Right forelimb (tissue), 1 donor: ENCODE measurements around the gene EIF4A3.
"Not testable (repeated sequence)": the region's sequence is repeated elsewhere in the genome, so short reads cannot be mapped to it uniquely, and the experiment has no call there.

Source experiments
- DNase-seq: peaks from one replicate; pipeline ENCODE4 v3.0.0-alpha.2; 2018

Gene EIF4A3

GRCh38 chr17:80171681-80172080, 24.8 kb upstream of the EIF4A3 start:
- no peak for DNase-seq

GRCh38 chr17:80169784-80170500, 23.0 kb upstream of the EIF4A3 start, which contains the start of gene CARD14:
Gene CARD14 (plus strand): TSS chr17:80170030. CDS start chr17:80181439, 11,409 bp downstream.
- DNase-seq = no peak

GRCh38 chr17:80169107-80169506, 22.2 kb upstream of the EIF4A3 start:
- DNase-seq = no peak

- DNase-seq = no peak
These were observed 21.4 kb upstream of the EIF4A3 start for GRCh38 chr17:80168371-80168770.

GRCh38 chr17:80166446-80166845, 19.5 kb upstream of the EIF4A3 start:
- DNase-seq = no peak

- no peak for DNase-seq
These were observed 17.3 kb upstream of the EIF4A3 start for GRCh38 chr17:80164185-80164584.

GRCh38 chr17:80163336-80163735, 16.4 kb upstream of the EIF4A3 start:
- no peak for DNase-seq

GRCh38 chr17:80160536-80160935, 13.6 kb upstream of the EIF4A3 start:
- no peak for DNase-seq

- DNase-seq = no peak
These were observed 11.9 kb upstream of the EIF4A3 start for GRCh38 chr17:80158846-80159245.

- not testable (repeated sequence) for DNase-seq
These were observed 8.7 kb upstream of the EIF4A3 start for GRCh38 chr17:80155600-80155999.

GRCh38 chr17:80154166-80154565, 7.2 kb upstream of the EIF4A3 start:
- no peak for DNase-seq

- DNase-seq = no peak
These were observed 6.1 kb upstream of the EIF4A3 start for GRCh38 chr17:80153004-80153403.

GRCh38 chr17:80152081-80152702, 5.3 kb upstream of the EIF4A3 start:
- no peak for DNase-seq

- DNase-seq = no peak
These were observed 4.4 kb upstream of the EIF4A3 start for GRCh38 chr17:80151333-80151732.

- peak; percentile 62 for DNase-seq
These were observed 550 bp downstream of the EIF4A3 start for GRCh38 chr17:80146121-80147034.

GRCh38 chr17:80145076-80146075, 1.6 kb downstream of the EIF4A3 start:
- DNase-seq = no peak

- DNase-seq = no peak
These were observed 4.0 kb downstream of the EIF4A3 start for GRCh38 chr17:80142929-80143328.

GRCh38 chr17:80141463-80142165, 5.3 kb downstream of the EIF4A3 start:
- no peak for DNase-seq

GRCh38 chr17:80138856-80139426, 8.0 kb downstream of the EIF4A3 start:
- no peak for DNase-seq

- no peak for DNase-seq
These were observed 9.8 kb downstream of the EIF4A3 start for GRCh38 chr17:80137131-80137530.

- DNase-seq = no peak
These were observed 13.3 kb downstream of the EIF4A3 start for GRCh38 chr17:80133626-80133970.
